SK-N-SH (cell line): Measurements from ENCODE around the gene CUL9. TPM values are rescaled to one million over a fixed set of nuclear protein-coding genes. Genes with fewer than 3 reads are reported as not detected.
A peak's percentile ranks its signal among the peaks of the same experiment; 100 is the strongest.

Experiments
- ELF1 ChIP-seq: IDR thresholded peaks from 2 replicates; pipeline ENCODE4 v1.4.0; 2012
- FOSL2 ChIP-seq: IDR thresholded peaks from 2 replicates; pipeline ENCODE4 v1.4.0; 2012; ENCODE audit warnings: low read depth, mild to moderate bottlenecking, moderate library complexity, borderline replicate concordance
- FOXJ3 ChIP-seq: sonication (generic); formaldehyde crosslinking; IDR thresholded peaks from 2 replicates; pipeline ENCODE4 v1.5.1; 2020; ENCODE audit warnings: mild to moderate bottlenecking, missing genetic modification reagents
- JUND ChIP-seq: IDR thresholded peaks from 2 replicates; pipeline ENCODE4 v1.4.0; 2012
- NRF1 ChIP-seq: IDR thresholded peaks from 2 replicates; pipeline ENCODE4 v1.6.1; 2012; ENCODE audit warnings: low read depth, mild to moderate bottlenecking, low read length
- SIN3A ChIP-seq: IDR thresholded peaks from 2 replicates; pipeline ENCODE4 v1.6.1; 2012; ENCODE audit warnings: low read depth, mild to moderate bottlenecking, low read length, moderate library complexity, borderline replicate concordance
- TAF1 ChIP-seq: IDR thresholded peaks from 2 replicates; pipeline ENCODE4 v1.6.1; 2012; ENCODE audit warnings: low read depth, mild to moderate bottlenecking, low read length, moderate library complexity, borderline replicate concordance
- polyA plus RNA-seq, 3 experiments: library from polyadenylated mRNA; depleted of rRNA; stranded (reverse); fragments of >200 nt; gene quantifications; 2 replicates each; pipeline ENCODE4 v1.2.3, GENCODE V29; 2012
- TF ChIP-seq, protein P1 (sequence below): IDR thresholded peaks from 2 replicates; pipeline ENCODE4; 2012
- TF ChIP-seq, protein P2 (sequence below): fragments of 150-350 bp; IDR thresholded peaks from 2 replicates; pipeline ENCODE4 v1.6.1; 2017; ENCODE audit warnings: antibody characterized with exemption, low read length, low read depth, borderline replicate concordance
- TF ChIP-seq, protein P3 (sequence below): IDR thresholded peaks from 2 replicates; pipeline ENCODE4 v1.6.1; 2012; ENCODE audit warnings: mild to moderate bottlenecking, low read depth, low read length, moderate library complexity
- TF ChIP-seq, protein P4 (sequence below): fragments of 200-600 bp; sonication (generic); IDR thresholded peaks from 2 replicates; pipeline ENCODE4 v1.6.1; 2017; ENCODE audit warnings: antibody characterized with exemption, mild to moderate bottlenecking, moderate library complexity
- TF ChIP-seq, protein P5 (sequence below): fragments of 150-350 bp; IDR thresholded peaks from 2 replicates; pipeline ENCODE4 v1.6.1; 2016; ENCODE audit warnings: mild to moderate bottlenecking, low read depth, low read length

CUL9 gene
- polyA plus RNA-seq, 1 of the 3 experiments (the other 2 are of a cell fraction) = 37.7 TPM

DNA sequence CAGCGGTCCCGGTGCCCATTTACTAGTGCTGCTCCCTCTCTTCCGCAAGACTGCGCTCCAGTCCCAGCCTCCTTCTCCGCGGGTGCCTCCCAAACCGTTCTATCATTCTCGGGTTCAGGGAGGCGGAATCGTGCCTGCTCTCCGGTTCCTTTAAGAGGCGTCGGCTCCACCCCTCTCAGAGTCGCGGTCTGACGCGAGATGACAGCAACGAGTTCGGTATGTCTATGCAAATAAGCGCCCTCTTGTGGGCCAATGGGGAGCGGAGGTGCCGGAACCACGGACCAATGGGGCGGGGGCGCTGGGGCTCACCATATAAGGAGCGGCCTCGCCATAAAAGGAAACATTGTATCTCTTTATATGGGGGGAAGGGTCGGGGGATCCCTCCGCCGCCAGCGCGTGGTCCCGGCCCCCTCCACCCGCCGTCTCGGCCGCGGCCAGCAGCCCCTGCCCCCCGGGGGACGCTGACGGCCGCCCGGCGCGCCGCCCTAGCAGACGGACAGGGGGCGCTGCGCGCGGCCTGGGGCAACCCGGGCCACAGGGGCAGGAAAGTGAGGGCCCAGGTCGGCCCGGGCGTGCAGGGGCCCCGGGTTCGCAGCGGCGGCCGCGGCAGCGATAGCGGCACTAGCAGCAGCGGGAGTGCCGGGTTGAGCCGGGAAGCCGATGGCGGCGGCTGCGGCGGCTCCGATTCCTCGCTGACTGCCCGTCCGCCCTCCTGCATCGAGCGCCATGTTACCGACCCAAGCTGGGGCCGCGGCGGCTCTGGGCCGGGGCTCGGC lies 10.9 kb upstream of the CUL9 start, which contains the start of gene SRF (continued):
- TF ChIP-seq, protein P1, sequence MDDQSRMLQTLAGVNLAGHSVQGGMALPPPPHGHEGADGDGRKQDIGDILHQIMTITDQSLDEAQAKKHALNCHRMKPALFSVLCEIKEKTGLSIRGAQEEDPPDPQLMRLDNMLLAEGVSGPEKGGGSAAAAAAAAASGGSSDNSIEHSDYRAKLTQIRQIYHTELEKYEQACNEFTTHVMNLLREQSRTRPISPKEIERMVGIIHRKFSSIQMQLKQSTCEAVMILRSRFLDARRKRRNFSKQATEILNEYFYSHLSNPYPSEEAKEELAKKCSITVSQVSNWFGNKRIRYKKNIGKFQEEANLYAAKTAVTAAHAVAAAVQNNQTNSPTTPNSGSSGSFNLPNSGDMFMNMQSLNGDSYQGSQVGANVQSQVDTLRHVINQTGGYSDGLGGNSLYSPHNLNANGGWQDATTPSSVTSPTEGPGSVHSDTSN = peak; percentile 23; the same call in 1 of the 2 replicates
- TF ChIP-seq, protein P2, sequence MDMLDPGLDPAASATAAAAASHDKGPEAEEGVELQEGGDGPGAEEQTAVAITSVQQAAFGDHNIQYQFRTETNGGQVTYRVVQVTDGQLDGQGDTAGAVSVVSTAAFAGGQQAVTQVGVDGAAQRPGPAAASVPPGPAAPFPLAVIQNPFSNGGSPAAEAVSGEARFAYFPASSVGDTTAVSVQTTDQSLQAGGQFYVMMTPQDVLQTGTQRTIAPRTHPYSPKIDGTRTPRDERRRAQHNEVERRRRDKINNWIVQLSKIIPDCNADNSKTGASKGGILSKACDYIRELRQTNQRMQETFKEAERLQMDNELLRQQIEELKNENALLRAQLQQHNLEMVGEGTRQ = no peak
- TF ChIP-seq FOSL2 = no peak
- no peak for TF ChIP-seq NRF1
- no peak for TF ChIP-seq JUND
- no peak for TF ChIP-seq FOXJ3
- peak; percentile 52; the same call in 1 of the 2 replicates for TF ChIP-seq TAF1
- TF ChIP-seq SIN3A = peak; percentile 47; the same call in 1 of the 2 replicates
- TF ChIP-seq, protein P3, sequence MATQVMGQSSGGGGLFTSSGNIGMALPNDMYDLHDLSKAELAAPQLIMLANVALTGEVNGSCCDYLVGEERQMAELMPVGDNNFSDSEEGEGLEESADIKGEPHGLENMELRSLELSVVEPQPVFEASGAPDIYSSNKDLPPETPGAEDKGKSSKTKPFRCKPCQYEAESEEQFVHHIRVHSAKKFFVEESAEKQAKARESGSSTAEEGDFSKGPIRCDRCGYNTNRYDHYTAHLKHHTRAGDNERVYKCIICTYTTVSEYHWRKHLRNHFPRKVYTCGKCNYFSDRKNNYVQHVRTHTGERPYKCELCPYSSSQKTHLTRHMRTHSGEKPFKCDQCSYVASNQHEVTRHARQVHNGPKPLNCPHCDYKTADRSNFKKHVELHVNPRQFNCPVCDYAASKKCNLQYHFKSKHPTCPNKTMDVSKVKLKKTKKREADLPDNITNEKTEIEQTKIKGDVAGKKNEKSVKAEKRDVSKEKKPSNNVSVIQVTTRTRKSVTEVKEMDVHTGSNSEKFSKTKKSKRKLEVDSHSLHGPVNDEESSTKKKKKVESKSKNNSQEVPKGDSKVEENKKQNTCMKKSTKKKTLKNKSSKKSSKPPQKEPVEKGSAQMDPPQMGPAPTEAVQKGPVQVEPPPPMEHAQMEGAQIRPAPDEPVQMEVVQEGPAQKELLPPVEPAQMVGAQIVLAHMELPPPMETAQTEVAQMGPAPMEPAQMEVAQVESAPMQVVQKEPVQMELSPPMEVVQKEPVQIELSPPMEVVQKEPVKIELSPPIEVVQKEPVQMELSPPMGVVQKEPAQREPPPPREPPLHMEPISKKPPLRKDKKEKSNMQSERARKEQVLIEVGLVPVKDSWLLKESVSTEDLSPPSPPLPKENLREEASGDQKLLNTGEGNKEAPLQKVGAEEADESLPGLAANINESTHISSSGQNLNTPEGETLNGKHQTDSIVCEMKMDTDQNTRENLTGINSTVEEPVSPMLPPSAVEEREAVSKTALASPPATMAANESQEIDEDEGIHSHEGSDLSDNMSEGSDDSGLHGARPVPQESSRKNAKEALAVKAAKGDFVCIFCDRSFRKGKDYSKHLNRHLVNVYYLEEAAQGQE = no peak
- TF ChIP-seq, protein P4, sequence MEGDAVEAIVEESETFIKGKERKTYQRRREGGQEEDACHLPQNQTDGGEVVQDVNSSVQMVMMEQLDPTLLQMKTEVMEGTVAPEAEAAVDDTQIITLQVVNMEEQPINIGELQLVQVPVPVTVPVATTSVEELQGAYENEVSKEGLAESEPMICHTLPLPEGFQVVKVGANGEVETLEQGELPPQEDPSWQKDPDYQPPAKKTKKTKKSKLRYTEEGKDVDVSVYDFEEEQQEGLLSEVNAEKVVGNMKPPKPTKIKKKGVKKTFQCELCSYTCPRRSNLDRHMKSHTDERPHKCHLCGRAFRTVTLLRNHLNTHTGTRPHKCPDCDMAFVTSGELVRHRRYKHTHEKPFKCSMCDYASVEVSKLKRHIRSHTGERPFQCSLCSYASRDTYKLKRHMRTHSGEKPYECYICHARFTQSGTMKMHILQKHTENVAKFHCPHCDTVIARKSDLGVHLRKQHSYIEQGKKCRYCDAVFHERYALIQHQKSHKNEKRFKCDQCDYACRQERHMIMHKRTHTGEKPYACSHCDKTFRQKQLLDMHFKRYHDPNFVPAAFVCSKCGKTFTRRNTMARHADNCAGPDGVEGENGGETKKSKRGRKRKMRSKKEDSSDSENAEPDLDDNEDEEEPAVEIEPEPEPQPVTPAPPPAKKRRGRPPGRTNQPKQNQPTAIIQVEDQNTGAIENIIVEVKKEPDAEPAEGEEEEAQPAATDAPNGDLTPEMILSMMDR = peak; percentile 62
- TF ChIP-seq, protein P5, sequence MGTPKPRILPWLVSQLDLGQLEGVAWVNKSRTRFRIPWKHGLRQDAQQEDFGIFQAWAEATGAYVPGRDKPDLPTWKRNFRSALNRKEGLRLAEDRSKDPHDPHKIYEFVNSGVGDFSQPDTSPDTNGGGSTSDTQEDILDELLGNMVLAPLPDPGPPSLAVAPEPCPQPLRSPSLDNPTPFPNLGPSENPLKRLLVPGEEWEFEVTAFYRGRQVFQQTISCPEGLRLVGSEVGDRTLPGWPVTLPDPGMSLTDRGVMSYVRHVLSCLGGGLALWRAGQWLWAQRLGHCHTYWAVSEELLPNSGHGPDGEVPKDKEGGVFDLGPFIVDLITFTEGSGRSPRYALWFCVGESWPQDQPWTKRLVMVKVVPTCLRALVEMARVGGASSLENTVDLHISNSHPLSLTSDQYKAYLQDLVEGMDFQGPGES = no peak
- TF ChIP-seq ELF1 = no peak
